Spinal cord (tissue), 10 donors: ENCODE measurements around the gene PDE9A. TPM values are rescaled to one million over a fixed set of nuclear protein-coding genes. Genes with fewer than 3 reads are reported as not detected.
"Not testable (repeated sequence)": the region's sequence is repeated elsewhere in the genome, so short reads cannot be mapped to it uniquely, and the experiment has no call there.

ENCODE experiments used
- DNase-seq, 6 donors: peaks; one replicate each; pipeline versions ENCODE4 v3.0.0 to v3.0.0-alpha.2; 2013 to 2015; ENCODE audit warnings: low spot score in 6 of 6, low read depth in 4 of 6
- H3K27ac ChIP-seq: one replicate; pipeline ENCODE4 v1.5.1; 2013; ENCODE audit warnings: low read depth, low read length, control low read depth
- H3K27me3 ChIP-seq: one replicate; pipeline ENCODE4 v1.6.1; 2013; ENCODE audit warnings: low read length; ENCODE audit not compliant: control insufficient read depth, insufficient read depth
- H3K36me3 ChIP-seq: one replicate; pipeline ENCODE4 v1.6.1; 2013; ENCODE audit warnings: low read length; ENCODE audit not compliant: control insufficient read depth, insufficient read depth
- H3K4me1 ChIP-seq: one replicate; pipeline ENCODE4 v1.6.1; 2013; ENCODE audit warnings: low read length; ENCODE audit not compliant: control insufficient read depth, insufficient read depth
- H3K4me3 ChIP-seq: one replicate; pipeline ENCODE4 v1.5.1; 2013; ENCODE audit warnings: low read depth, low read length, control low read depth
- H3K9me3 ChIP-seq: one replicate; pipeline ENCODE4 v1.6.1; 2013; ENCODE audit warnings: low read length; ENCODE audit not compliant: control insufficient read depth, insufficient read depth
- WGBS: methylation state at CpG from one replicate; pipeline ENCODE4 v1.1.5; 2013; ENCODE audit warnings: missing lambda C conversion rate; ENCODE audit not compliant: insufficient coverage; 5-methylcytosine and 5-hydroxymethylcytosine counted together
- polyA plus RNA-seq, 2 donors: library from polyadenylated mRNA; unstranded; fragments of 120-200 nt; gene quantifications; one replicate each; pipeline ENCODE4 v1.2.1, GENCODE V29; 2013; ENCODE audit not compliant: insufficient read length in 2 of 2
- total RNA-seq, 2 donors: library from RNA; depleted of rRNA in 1 of 2; stranded (reverse); fragments of 120-200 nt in 1 of 2; fragments of >200 nt in 1 of 2; gene quantifications; one replicate each; pipeline versions ENCODE4 v1.2.3 to v1.2.4, GENCODE V29; 2013 to 2014
- donor health status: healthy.

The PDE9A gene
- total and polyA plus RNA-seq, 4 donors = 13.4 to 44.2 (median 28.1) TPM

DNA sequence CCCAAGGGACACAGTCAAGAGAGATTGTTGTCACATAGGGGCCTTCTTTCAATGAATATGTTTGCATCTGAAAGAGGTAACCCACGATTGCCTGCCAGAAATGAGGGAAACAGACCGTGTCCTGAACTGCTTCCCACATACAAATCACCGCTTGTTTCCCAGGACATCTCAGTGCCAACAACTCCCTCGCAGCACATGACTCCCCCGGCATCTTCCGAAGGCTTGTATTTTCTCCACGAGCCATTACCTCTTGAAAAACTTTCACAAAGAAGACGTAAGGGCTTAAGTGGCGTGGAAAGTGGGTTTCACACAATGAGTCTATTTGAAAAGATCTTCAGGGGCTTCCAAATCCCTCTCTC lies 31.6 kb upstream of the PDE9A start:
- 31% methylated on average over 3 of the region's 9 CpGs for WGBS
- peak overlapping the region; percentile 82 for H3K27ac ChIP-seq
- no peaks in the 10 kb centered on the region for H3K36me3 ChIP-seq
- peaks cover 36% of the 10 kb centered on the region for H3K4me1 ChIP-seq
- peak; percentile 53 to 94 (median 72) for DNase-seq
- H3K9me3 ChIP-seq = no peaks in the 10 kb centered on the region
- peaks cover 4% of the 10 kb centered on the region for H3K27me3 ChIP-seq
- H3K4me3 ChIP-seq = no peak overlapping the region

DNA sequence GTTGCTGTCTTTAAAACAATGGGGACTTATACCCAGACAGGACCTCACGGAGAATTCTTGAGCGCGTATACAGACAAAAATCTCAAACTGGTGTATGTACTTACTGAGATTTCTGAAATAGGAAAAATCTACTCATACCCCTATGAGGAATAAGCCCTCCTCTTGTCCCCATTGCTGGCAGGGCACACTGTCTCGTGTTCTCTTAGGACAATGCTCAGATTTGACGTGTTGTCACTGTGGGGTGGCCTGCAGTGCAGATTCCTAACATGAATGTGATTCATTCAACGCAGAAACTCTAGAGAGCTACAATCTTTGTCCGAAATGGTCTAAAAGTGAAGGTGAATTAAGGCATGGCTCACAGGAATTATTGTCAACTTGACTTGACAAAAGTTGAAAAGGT lies 31.1 kb upstream of the PDE9A start:
- Histone ChIP-seq H3K4me1 (peaks cover 31% of the 10 kb centered on the region), H3K9me3 (no peaks in the 10 kb centered on the region), H3K27ac (peak overlapping the region; percentile 9), H3K4me3 (no peak overlapping the region), H3K27me3 (peaks cover under 1% of the 10 kb centered on the region), H3K36me3 (no peaks in the 10 kb centered on the region)
- WGBS = 32% methylated on average over 3 of the region's 7 CpGs
- DNase-seq = peak in 2 of 6 donors; percentile 38 to 39

- no peak overlapping the region for H3K4me3 ChIP-seq
- H3K9me3 ChIP-seq = no peaks in the 10 kb centered on the region
- H3K36me3 ChIP-seq = no peaks in the 10 kb centered on the region
- H3K4me1 ChIP-seq = peaks cover 24% of the 10 kb centered on the region
- no peak for DNase-seq
- H3K27ac ChIP-seq = no peak overlapping the region
- WGBS = 86% methylated on average over 6 of the region's 7 CpGs
- H3K27me3 ChIP-seq = no peaks in the 10 kb centered on the region
These were observed 29.7 kb upstream of the PDE9A start for GRCh38 chr21:42623694-42624093.

DNA sequence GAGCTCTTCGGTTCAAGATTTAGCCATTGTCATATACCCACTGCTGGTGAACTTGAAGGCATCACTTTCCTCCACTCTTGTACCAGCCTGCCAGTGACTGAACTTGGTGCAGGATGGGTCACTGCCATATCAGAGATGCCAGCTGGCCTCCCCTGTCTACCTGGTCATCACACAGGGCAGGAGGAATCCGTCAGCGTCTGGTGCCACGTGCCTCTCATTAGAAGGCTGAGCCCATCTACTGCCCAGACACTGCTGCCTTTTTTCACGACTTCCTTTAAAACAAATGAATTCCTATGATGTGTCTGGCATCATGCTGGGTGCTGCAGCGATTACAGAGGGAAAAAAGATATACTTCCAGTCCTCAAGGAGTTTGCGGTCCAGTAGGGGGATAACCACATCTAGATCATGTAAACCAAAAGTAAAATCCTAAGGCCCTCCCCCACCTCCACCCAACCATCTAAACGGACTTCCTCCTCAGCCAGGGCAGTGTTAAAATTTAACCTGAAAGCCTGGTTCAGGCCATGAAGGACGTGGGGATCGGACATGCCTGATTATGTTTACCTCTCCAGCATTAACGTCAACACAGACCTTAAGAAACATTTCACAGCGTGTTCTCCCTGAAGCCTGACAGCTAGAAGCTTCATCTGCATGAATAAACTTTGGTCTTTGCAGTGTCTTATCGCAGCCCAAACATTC lies 29.2 kb upstream of the PDE9A start:
- Histone ChIP-seq H3K9me3 (no peaks in the 10 kb centered on the region), H3K36me3 (no peaks in the 10 kb centered on the region), H3K27ac (no peak overlapping the region), H3K4me1 (peaks cover 24% of the 10 kb centered on the region), H3K27me3 (no peaks in the 10 kb centered on the region), H3K4me3 (no peak overlapping the region)
- no peak for DNase-seq
- WGBS = 49% methylated on average over 10 of the region's 13 CpGs

GRCh38 chr21:42624936-42625335 lies 28.5 kb upstream of the PDE9A start:
- WGBS = 83% methylated on average over 4 of the region's 6 CpGs

GRCh38 chr21:42626171-42626570 lies 27.2 kb upstream of the PDE9A start:
- Histone ChIP-seq H3K27me3 (no peaks in the 10 kb centered on the region), H3K4me1 (peaks cover 6% of the 10 kb centered on the region), H3K36me3 (no peaks in the 10 kb centered on the region), H3K9me3 (no peaks in the 10 kb centered on the region), H3K4me3 (no peak overlapping the region), H3K27ac (no peak overlapping the region)
- no peak for DNase-seq
- whole genome bisulfite sequencing = 97% methylated on average over 7 of the region's 14 CpGs

More at GRCh38 chr21:42624936-42625335, 28.5 kb upstream of the PDE9A start:
- no peaks in the 10 kb centered on the region for H3K27me3 ChIP-seq
- no peak overlapping the region for H3K4me3 ChIP-seq
- no peaks in the 10 kb centered on the region for H3K36me3 ChIP-seq
- H3K27ac ChIP-seq = no peak overlapping the region
- H3K9me3 ChIP-seq = no peaks in the 10 kb centered on the region
- no peak for DNase-seq
- peaks cover 18% of the 10 kb centered on the region for H3K4me1 ChIP-seq

- 62% methylated on average over 13 of the region's 15 CpGs for WGBS
- H3K4me3 ChIP-seq = no peak overlapping the region
- H3K27ac ChIP-seq = no peak overlapping the region
These were observed 25.7 kb upstream of the PDE9A start for GRCh38 chr21:42627527-42628289.

GRCh38 chr21:42628466-42629061 lies 24.9 kb upstream of the PDE9A start:
- H3K9me3 ChIP-seq, H3K4me3 ChIP-seq, DNase-seq, H3K27ac ChIP-seq, H3K4me1 ChIP-seq, H3K36me3 ChIP-seq, H3K27me3 ChIP-seq: not testable (repeated sequence)
- WGBS = 93% methylated on average over 2 of the region's 2 CpGs

More at GRCh38 chr21:42627527-42628289, 25.7 kb upstream of the PDE9A start:
- H3K36me3 ChIP-seq = no peaks in the 10 kb centered on the region
- DNase-seq = peak in 1 of 6 donors; percentile 61
- no peaks in the 10 kb centered on the region for H3K27me3 ChIP-seq
- H3K9me3 ChIP-seq = no peaks in the 10 kb centered on the region
- H3K4me1 ChIP-seq = peaks cover 3% of the 10 kb centered on the region

DNA sequence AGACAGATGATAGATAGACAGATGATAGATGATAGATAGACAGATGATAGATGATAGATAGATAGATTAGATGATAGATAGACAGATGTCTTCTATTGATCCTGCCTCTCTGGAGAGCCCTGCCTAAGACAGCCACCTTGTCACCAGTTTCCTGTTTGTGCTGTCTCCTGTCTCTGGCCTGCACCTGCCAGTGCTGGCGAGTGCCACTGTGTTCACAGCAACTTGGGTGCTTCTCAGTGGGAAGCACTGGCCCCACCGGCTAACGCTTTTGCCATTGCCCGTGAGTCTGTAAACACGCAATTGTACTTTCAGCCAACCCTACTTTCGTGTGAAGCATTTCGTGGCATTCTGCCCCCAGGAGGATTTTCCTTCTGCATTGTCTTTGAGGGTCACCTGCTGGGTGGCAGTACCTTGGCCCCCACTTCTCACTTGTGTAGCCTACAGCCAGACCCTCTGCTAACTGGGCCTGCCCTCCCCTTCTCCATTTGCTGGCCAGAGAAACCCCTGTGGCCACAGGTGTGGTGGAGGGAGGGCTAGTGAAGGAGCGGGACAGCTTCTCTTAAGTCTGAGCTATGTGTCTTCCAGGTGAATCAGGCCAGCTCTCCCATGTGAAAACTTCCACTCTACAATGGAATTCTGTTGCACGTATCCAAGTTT lies 23.4 kb upstream of the PDE9A start:
- H3K9me3 ChIP-seq = no peaks in the 10 kb centered on the region
- no peak overlapping the region for H3K27ac ChIP-seq
- WGBS = 86% methylated on average over 8 of the region's 9 CpGs
- H3K4me1 ChIP-seq = peaks cover 9% of the 10 kb centered on the region
- no peak for DNase-seq
- H3K36me3 ChIP-seq = no peaks in the 10 kb centered on the region
- H3K4me3 ChIP-seq = no peak overlapping the region
- H3K27me3 ChIP-seq = no peaks in the 10 kb centered on the region
